ENCODE measurements around the gene TMCO1. TPM values are rescaled to one million over a fixed set of nuclear protein-coding genes. Genes with fewer than 3 reads are reported as not detected.
A peak's percentile ranks its signal among the peaks of the same experiment; 100 is the strongest.

The TMCO1 gene
- polyA plus RNA-seq (2013) = 188 and 204 TPM in 2 replicates

- H3K18ac ChIP-seq (ENCODE audit: low read length) = peak within 1 kb of the TSS; percentile 62
- H4K91ac ChIP-seq (ENCODE audit: low read depth, low read length) = peak within 1 kb of the TSS; percentile 47
- peak within 1 kb of the TSS; percentile 84 for H3K4me3 ChIP-seq (ENCODE audit: low read depth, low read length)
- H3K27ac ChIP-seq (ENCODE audit: low read depth, low read length) = peak within 1 kb of the TSS; percentile 83
- no peak within 1 kb of the TSS for H3K23ac ChIP-seq (ENCODE audit: low read length)
- DNase-seq = peak; percentile 97 to 100
- no peaks in the 10 kb centered on the region for H3K27me3 ChIP-seq (ENCODE audit: insufficient read depth, low read length)
- H3K9ac ChIP-seq (ENCODE audit: low read length) = peak within 1 kb of the TSS; percentile 91
- H3K14ac ChIP-seq (ENCODE audit: low read length) = peak within 1 kb of the TSS; percentile 48
- peak within 1 kb of the TSS; percentile 95 for H3K4me2 ChIP-seq (ENCODE audit: low read length)
- peak within 1 kb of the TSS; percentile 41 for H2AFZ ChIP-seq (ENCODE audit: insufficient read depth, low read length, poor library complexity)
- H2BK5ac ChIP-seq (ENCODE audit: low read depth, low read length, poor library complexity) = peak within 1 kb of the TSS; percentile 3
- peak within 1 kb of the TSS; percentile 85 for H4K12ac ChIP-seq (ENCODE audit: low read depth, low read length)
- H3K4me1 ChIP-seq (ENCODE audit: control insufficient read depth in 1 of 2, insufficient read depth in 2 of 2, low read length in 2 of 2) = peaks cover 4 to 5% of the 10 kb centered on the region in 2 experiments
- no peaks in the 10 kb centered on the region for H3K9me3 ChIP-seq (ENCODE audit: insufficient read depth, low read depth, low read length)
- peaks cover 8% of the 10 kb centered on the region for H3K79me1 ChIP-seq (ENCODE audit: low read length)
- H3K79me2 ChIP-seq (ENCODE audit: control insufficient read depth, insufficient read depth, low read length, poor library complexity) = no peaks in the 10 kb centered on the region
- H2BK120ac ChIP-seq (ENCODE audit: insufficient read depth, low read length, poor library complexity) = peak within 1 kb of the TSS; percentile 10
- WGBS (ENCODE audit: extremely low coverage, insufficient coverage, insufficient read length) = no CpG with 5 or more reads among the region's 56 CpGs
- H3K36me3 ChIP-seq (ENCODE audit: control insufficient read depth in 1 of 2, insufficient read depth in 2 of 2, low read length in 2 of 2) = peaks cover 10 to 13% of the 10 kb centered on the region in 2 experiments
- H2BK12ac ChIP-seq (ENCODE audit: low read length) = no peak within 1 kb of the TSS
- peak within 1 kb of the TSS; percentile 75 for H4K8ac ChIP-seq (ENCODE audit: low read depth, low read length)
- peak within 1 kb of the TSS; percentile 59 for H3K4ac ChIP-seq (ENCODE audit: low read depth, low read length)
- peak within 1 kb of the TSS; percentile 50 for H2AK5ac ChIP-seq (ENCODE audit: low read length)
Measured at GRCh38 chr1:165768513-165769394, at the start of gene TMCO1. TMCO1 (minus strand) TSS chr1:165768868; CDS start chr1:165768751, 117 bp downstream.

- H4K12ac ChIP-seq (ENCODE audit: low read depth, low read length) = no peak overlapping the region
- H3K9ac ChIP-seq (ENCODE audit: low read length) = no peak overlapping the region
- H2BK120ac ChIP-seq (ENCODE audit: insufficient read depth, low read length, poor library complexity) = no peak overlapping the region
- no peak overlapping the region for H2BK12ac ChIP-seq (ENCODE audit: low read length)
- no peak overlapping the region for H3K27ac ChIP-seq (ENCODE audit: low read depth, low read length)
- no peak overlapping the region for H2AK5ac ChIP-seq (ENCODE audit: low read length)
- no peak overlapping the region for H2BK5ac ChIP-seq (ENCODE audit: low read depth, low read length, poor library complexity)
- peaks cover 4 to 8% of the 10 kb centered on the region in 2 experiments for H3K4me1 ChIP-seq (ENCODE audit: control insufficient read depth in 1 of 2, insufficient read depth in 2 of 2, low read length in 2 of 2)
- no peak overlapping the region for H4K8ac ChIP-seq (ENCODE audit: low read depth, low read length)
- no peaks in the 10 kb centered on the region for H3K9me3 ChIP-seq (ENCODE audit: insufficient read depth, low read depth, low read length)
- H3K79me1 ChIP-seq (ENCODE audit: low read length) = no peaks in the 10 kb centered on the region
- no peaks in the 10 kb centered on the region for H3K27me3 ChIP-seq (ENCODE audit: insufficient read depth, low read length)
- H3K4me3 ChIP-seq (ENCODE audit: low read depth, low read length) = no peak overlapping the region
- H3K14ac ChIP-seq (ENCODE audit: low read length) = no peak overlapping the region
- WGBS (ENCODE audit: extremely low coverage, insufficient coverage, insufficient read length) = no CpG with 5 or more reads among the region's 13 CpGs
- H3K4ac ChIP-seq (ENCODE audit: low read depth, low read length) = no peak overlapping the region
- no peak overlapping the region for H3K4me2 ChIP-seq (ENCODE audit: low read length)
- H4K91ac ChIP-seq (ENCODE audit: low read depth, low read length) = no peak overlapping the region
- DNase-seq = peak; percentile 29 to 57
- no peaks in the 10 kb centered on the region for H3K79me2 ChIP-seq (ENCODE audit: control insufficient read depth, insufficient read depth, low read length, poor library complexity)
- H3K36me3 ChIP-seq (ENCODE audit: control insufficient read depth in 1 of 2, insufficient read depth in 2 of 2, low read length in 2 of 2) = no peaks in the 10 kb centered on the region
- no peak overlapping the region for H2AFZ ChIP-seq (ENCODE audit: insufficient read depth, low read length, poor library complexity)
- no peak overlapping the region for H3K23ac ChIP-seq (ENCODE audit: low read length)
- no peak overlapping the region for H3K18ac ChIP-seq (ENCODE audit: low read length)
Measured at GRCh38 chr1:165816826-165817497, 48.3 kb upstream of the TMCO1 start.

- H2AFZ ChIP-seq (ENCODE audit: insufficient read depth, low read length, poor library complexity) = no peak overlapping the region
- H3K4ac ChIP-seq (ENCODE audit: low read depth, low read length) = no peak overlapping the region
- no peak overlapping the region for H4K12ac ChIP-seq (ENCODE audit: low read depth, low read length)
- no peak overlapping the region for H3K9ac ChIP-seq (ENCODE audit: low read length)
- no peak overlapping the region for H2BK120ac ChIP-seq (ENCODE audit: insufficient read depth, low read length, poor library complexity)
- no peaks in the 10 kb centered on the region for H3K79me1 ChIP-seq (ENCODE audit: low read length)
- H2BK12ac ChIP-seq (ENCODE audit: low read length) = no peak overlapping the region
- H3K4me1 ChIP-seq (ENCODE audit: control insufficient read depth in 1 of 2, insufficient read depth in 2 of 2, low read length in 2 of 2) = peaks cover 4 to 8% of the 10 kb centered on the region in 2 experiments
- H3K4me3 ChIP-seq (ENCODE audit: low read depth, low read length) = no peak overlapping the region
- no peaks in the 10 kb centered on the region for H3K27me3 ChIP-seq (ENCODE audit: insufficient read depth, low read length)
- H4K91ac ChIP-seq (ENCODE audit: low read depth, low read length) = no peak overlapping the region
- no peaks in the 10 kb centered on the region for H3K79me2 ChIP-seq (ENCODE audit: control insufficient read depth, insufficient read depth, low read length, poor library complexity)
- no peak overlapping the region for H3K18ac ChIP-seq (ENCODE audit: low read length)
- no peak overlapping the region for H3K23ac ChIP-seq (ENCODE audit: low read length)
- peak overlapping the region; percentile 60 for H2AK5ac ChIP-seq (ENCODE audit: low read length)
- no peak for DNase-seq
- no peaks in the 10 kb centered on the region for H3K9me3 ChIP-seq (ENCODE audit: insufficient read depth, low read depth, low read length)
- no peak overlapping the region for H2BK5ac ChIP-seq (ENCODE audit: low read depth, low read length, poor library complexity)
- no peak overlapping the region for H3K14ac ChIP-seq (ENCODE audit: low read length)
- WGBS (ENCODE audit: extremely low coverage, insufficient coverage, insufficient read length) = no CpG with 5 or more reads among the region's 3 CpGs
- H3K36me3 ChIP-seq (ENCODE audit: control insufficient read depth in 1 of 2, insufficient read depth in 2 of 2, low read length in 2 of 2) = no peaks in the 10 kb centered on the region
- H4K8ac ChIP-seq (ENCODE audit: low read depth, low read length) = no peak overlapping the region
- no peak overlapping the region for H3K27ac ChIP-seq (ENCODE audit: low read depth, low read length)
- no peak overlapping the region for H3K4me2 ChIP-seq (ENCODE audit: low read length)
Measured at GRCh38 chr1:165816157-165816556, 47.5 kb upstream of the TMCO1 start.

GRCh38 chr1:165815725-165816124 is 47.1 kb upstream of the TMCO1 start:
- no peak overlapping the region for H2AFZ ChIP-seq (ENCODE audit: insufficient read depth, low read length, poor library complexity)
- H3K4me2 ChIP-seq (ENCODE audit: low read length) = no peak overlapping the region
- no CpG with 5 or more reads among the region's 3 CpGs for WGBS (ENCODE audit: extremely low coverage, insufficient coverage, insufficient read length)
- peaks cover 4 to 8% of the 10 kb centered on the region in 2 experiments for H3K4me1 ChIP-seq (ENCODE audit: control insufficient read depth in 1 of 2, insufficient read depth in 2 of 2, low read length in 2 of 2)
- H3K27me3 ChIP-seq (ENCODE audit: insufficient read depth, low read length) = no peaks in the 10 kb centered on the region
- H3K9ac ChIP-seq (ENCODE audit: low read length) = no peak overlapping the region
- H2BK5ac ChIP-seq (ENCODE audit: low read depth, low read length, poor library complexity) = no peak overlapping the region
- no peak overlapping the region for H3K4ac ChIP-seq (ENCODE audit: low read depth, low read length)
- no peak overlapping the region for H2BK120ac ChIP-seq (ENCODE audit: insufficient read depth, low read length, poor library complexity)
- no peaks in the 10 kb centered on the region for H3K36me3 ChIP-seq (ENCODE audit: control insufficient read depth in 1 of 2, insufficient read depth in 2 of 2, low read length in 2 of 2)
- no peak overlapping the region for H4K8ac ChIP-seq (ENCODE audit: low read depth, low read length)
- H4K91ac ChIP-seq (ENCODE audit: low read depth, low read length) = no peak overlapping the region
- no peak overlapping the region for H3K23ac ChIP-seq (ENCODE audit: low read length)
- no peaks in the 10 kb centered on the region for H3K9me3 ChIP-seq (ENCODE audit: insufficient read depth, low read depth, low read length)
- no peak overlapping the region for H3K18ac ChIP-seq (ENCODE audit: low read length)
- H2BK12ac ChIP-seq (ENCODE audit: low read length) = no peak overlapping the region
- H3K79me1 ChIP-seq (ENCODE audit: low read length) = no peaks in the 10 kb centered on the region
- H2AK5ac ChIP-seq (ENCODE audit: low read length) = no peak overlapping the region
- no peaks in the 10 kb centered on the region for H3K79me2 ChIP-seq (ENCODE audit: control insufficient read depth, insufficient read depth, low read length, poor library complexity)
- peak; percentile 23 to 62 for DNase-seq
- no peak overlapping the region for H3K14ac ChIP-seq (ENCODE audit: low read length)
- H3K27ac ChIP-seq (ENCODE audit: low read depth, low read length) = no peak overlapping the region
- no peak overlapping the region for H4K12ac ChIP-seq (ENCODE audit: low read depth, low read length)
- no peak overlapping the region for H3K4me3 ChIP-seq (ENCODE audit: low read depth, low read length)
